Fibroblast of lung (primary cell): ENCODE data around the gene ASRGL1. TPM values are rescaled to one million over a fixed set of nuclear protein-coding genes. Genes with fewer than 3 reads are reported as not detected.

Source experiments
- DNase-seq, 2 donors: peaks; one replicate each; pipeline versions ENCODE4 v3.0.0 to v3.0.0-alpha.2; 2010; ENCODE audit warnings: low read depth in 2 of 2
- H2AFZ ChIP-seq: 2 replicates; pipeline ENCODE4 v1.5.1; 2012; ENCODE audit warnings: low read length, control low read depth, inconsistent platforms
- H3K27ac ChIP-seq: 2 replicates; pipeline ENCODE4 v1.5.1; 2011; ENCODE audit warnings: low read length, control low read depth; ENCODE audit not compliant: insufficient read depth
- H3K27me3 ChIP-seq: 2 replicates; pipeline ENCODE4 v1.5.1; 2011; ENCODE audit warnings: mild to moderate bottlenecking, low read length; ENCODE audit not compliant: control insufficient read depth, insufficient read depth
- H3K36me3 ChIP-seq: 2 replicates; pipeline ENCODE4 v1.5.1; 2011; ENCODE audit warnings: low read length; ENCODE audit not compliant: control insufficient read depth, insufficient read depth
- H3K4me1 ChIP-seq: 2 replicates; pipeline ENCODE4 v1.5.1; 2011; ENCODE audit warnings: low read length; ENCODE audit not compliant: control insufficient read depth, insufficient read depth; ENCODE audit errors: extremely low read depth
- H3K4me2 ChIP-seq: 2 replicates; pipeline ENCODE4 v1.5.1; 2011; ENCODE audit warnings: low read length, control low read depth; ENCODE audit not compliant: insufficient read depth; ENCODE audit errors: extremely low read depth
- H3K4me3 ChIP-seq, 4 experiments: fragments of 200-600 bp in 1 of 4; sonication (generic) in 1 of 4; replicated peaks in 1 of 4; 2 replicates each; pipeline ENCODE4 v1.5.1; 2011 to 2016; ENCODE audit warnings: low read length in 4 of 4, low read depth in 3 of 4, mild to moderate bottlenecking in 3 of 4, control low read depth in 2 of 4, inconsistent platforms in 1 of 4, mixed read lengths in 1 of 4; ENCODE audit not compliant: insufficient read depth in 1 of 4; ENCODE audit errors: control extremely low read depth in 1 of 4
- H3K79me2 ChIP-seq: 2 replicates; pipeline ENCODE4 v1.5.1; 2012; ENCODE audit warnings: mild to moderate bottlenecking, low read length, inconsistent platforms; ENCODE audit not compliant: control insufficient read depth, insufficient read depth
- H3K9ac ChIP-seq: 2 replicates; pipeline ENCODE4 v1.5.1; 2011; ENCODE audit warnings: mild to moderate bottlenecking, low read length, control low read depth; ENCODE audit not compliant: insufficient read depth
- H3K9me3 ChIP-seq: 2 replicates; pipeline ENCODE4 v1.5.1; 2012; ENCODE audit warnings: low read depth, low read length; ENCODE audit not compliant: control insufficient read depth, insufficient read depth
- H4K20me1 ChIP-seq: 2 replicates; pipeline ENCODE4 v1.5.1; 2011; ENCODE audit warnings: low read length; ENCODE audit not compliant: control insufficient read depth, insufficient read depth; ENCODE audit errors: extremely low read depth
- EZH2 ChIP-seq: IDR thresholded peaks from 2 replicates; pipeline ENCODE4 v1.5.1; 2012; ENCODE audit warnings: low read length, control low read depth, mild to moderate bottlenecking; ENCODE audit errors: missing control alignments
- polyA plus RNA-seq, 2 donors: library from polyadenylated mRNA; depleted of rRNA in 1 of 2; stranded (reverse) in 1 of 2; unstranded in 1 of 2; fragments of >200 nt; gene quantifications; 2 replicates each; pipeline ENCODE4 v1.2.1, GENCODE V29; 2011 to 2012; ENCODE audit warnings: missing spikeins in 1 of 2
- total RNA-seq: library from RNA; depleted of rRNA; stranded (reverse); fragments of >200 nt; gene quantifications from 2 replicates; pipeline ENCODE4 v1.2.1, GENCODE V29; 2014
- TF ChIP-seq, protein P1 (sequence below), 2 donors: IDR thresholded peaks in 1 of 2; conservative IDR thresholded peaks in 1 of 2; 1 replicate in 1 of 2; 2 replicates in 1 of 2; pipeline ENCODE4 v1.5.1; 2011 to 2012; ENCODE audit warnings: low read length in 2 of 2, control low read depth in 1 of 2, inconsistent platforms in 1 of 2, low read depth in 1 of 2, mild to moderate bottlenecking in 1 of 2

Gene ASRGL1
- total and polyA plus RNA-seq, 2 donors (not counting 1 experiment from before 2014, with no cell fraction given) = under 0.01 to 0.22 TPM

DNA sequence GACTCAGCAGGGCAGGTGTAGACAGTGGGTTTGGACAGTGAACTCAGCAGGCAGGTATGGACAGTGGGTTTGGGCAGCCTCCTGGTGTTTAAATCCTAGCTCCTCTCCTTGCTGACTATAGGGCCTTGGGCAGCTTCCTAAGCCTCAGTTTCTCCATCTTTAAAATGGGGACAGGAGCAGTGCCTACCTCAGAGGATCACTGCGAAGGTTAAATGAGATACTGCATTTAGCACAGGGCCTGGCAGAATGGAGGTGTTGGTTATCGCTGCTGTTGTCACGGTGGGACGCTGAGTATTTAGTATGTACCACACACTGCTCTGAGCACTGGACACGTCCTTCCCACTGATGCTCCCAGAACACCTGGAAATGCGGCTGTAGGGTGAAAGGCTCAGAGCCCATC lies 67.2 kb downstream of the ASRGL1 start:
- Histone ChIP-seq H3K27me3 (no peaks in the 10 kb centered on the region), H3K36me3 (no peaks in the 10 kb centered on the region), H3K4me3 (no peak overlapping the region), H3K9me3 (no peaks in the 10 kb centered on the region), H3K4me1 (peaks cover 15% of the 10 kb centered on the region), H3K4me2 (no peak overlapping the region), H3K27ac (no peak overlapping the region), H4K20me1 (no peaks in the 10 kb centered on the region), H3K9ac (no peak overlapping the region), H2AFZ (no peak overlapping the region), H3K79me2 (no peaks in the 10 kb centered on the region)
- no peak for DNase-seq
- TF ChIP-seq EZH2 = no peak
- TF ChIP-seq, protein P1, sequence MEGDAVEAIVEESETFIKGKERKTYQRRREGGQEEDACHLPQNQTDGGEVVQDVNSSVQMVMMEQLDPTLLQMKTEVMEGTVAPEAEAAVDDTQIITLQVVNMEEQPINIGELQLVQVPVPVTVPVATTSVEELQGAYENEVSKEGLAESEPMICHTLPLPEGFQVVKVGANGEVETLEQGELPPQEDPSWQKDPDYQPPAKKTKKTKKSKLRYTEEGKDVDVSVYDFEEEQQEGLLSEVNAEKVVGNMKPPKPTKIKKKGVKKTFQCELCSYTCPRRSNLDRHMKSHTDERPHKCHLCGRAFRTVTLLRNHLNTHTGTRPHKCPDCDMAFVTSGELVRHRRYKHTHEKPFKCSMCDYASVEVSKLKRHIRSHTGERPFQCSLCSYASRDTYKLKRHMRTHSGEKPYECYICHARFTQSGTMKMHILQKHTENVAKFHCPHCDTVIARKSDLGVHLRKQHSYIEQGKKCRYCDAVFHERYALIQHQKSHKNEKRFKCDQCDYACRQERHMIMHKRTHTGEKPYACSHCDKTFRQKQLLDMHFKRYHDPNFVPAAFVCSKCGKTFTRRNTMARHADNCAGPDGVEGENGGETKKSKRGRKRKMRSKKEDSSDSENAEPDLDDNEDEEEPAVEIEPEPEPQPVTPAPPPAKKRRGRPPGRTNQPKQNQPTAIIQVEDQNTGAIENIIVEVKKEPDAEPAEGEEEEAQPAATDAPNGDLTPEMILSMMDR (conservative IDR thresholded peaks at IDR 0.05 in 1 of 2, IDR thresholded peaks at IDR 0.05 in 1 of 2; ENCODE audit: low read depth in 1 of 2, low read length in 2 of 2) = no peak

GRCh38 chr11:62404901-62405300 lies 67.7 kb downstream of the ASRGL1 start:
- H3K79me2 ChIP-seq = no peaks in the 10 kb centered on the region
- H3K9me3 ChIP-seq = no peaks in the 10 kb centered on the region
- no peak overlapping the region for H3K27ac ChIP-seq
- H3K27me3 ChIP-seq = no peaks in the 10 kb centered on the region
- TF ChIP-seq, protein P1 (conservative IDR thresholded peaks at IDR 0.05 in 1 of 2, IDR thresholded peaks at IDR 0.05 in 1 of 2; ENCODE audit: low read depth in 1 of 2, low read length in 2 of 2) = no peak
- no peak for TF ChIP-seq EZH2
- no peaks in the 10 kb centered on the region for H4K20me1 ChIP-seq
- H3K4me3 ChIP-seq = no peak overlapping the region
- peaks cover 11% of the 10 kb centered on the region for H3K4me1 ChIP-seq
- no peak overlapping the region for H3K9ac ChIP-seq
- no peak for DNase-seq
- no peaks in the 10 kb centered on the region for H3K36me3 ChIP-seq
- H3K4me2 ChIP-seq = no peak overlapping the region
- no peak overlapping the region for H2AFZ ChIP-seq

- H3K9ac ChIP-seq = no peak overlapping the region
- H3K36me3 ChIP-seq = no peaks in the 10 kb centered on the region
- DNase-seq = no peak
- H2AFZ ChIP-seq = no peak overlapping the region
- H3K79me2 ChIP-seq = no peaks in the 10 kb centered on the region
- H3K9me3 ChIP-seq = no peaks in the 10 kb centered on the region
- H3K4me2 ChIP-seq = no peak overlapping the region
- H3K27ac ChIP-seq = no peak overlapping the region
- H4K20me1 ChIP-seq = no peaks in the 10 kb centered on the region
- H3K27me3 ChIP-seq = no peaks in the 10 kb centered on the region
- no peak overlapping the region for H3K4me3 ChIP-seq
- TF ChIP-seq, protein P1 (conservative IDR thresholded peaks at IDR 0.05 in 1 of 2, IDR thresholded peaks at IDR 0.05 in 1 of 2; ENCODE audit: low read depth in 1 of 2, low read length in 2 of 2) = no peak
- TF ChIP-seq EZH2 = no peak
- peaks cover 1% of the 10 kb centered on the region for H3K4me1 ChIP-seq
Measured at GRCh38 chr11:62406034-62406433, 68.8 kb downstream of the ASRGL1 start.
